Activated naive CD4-positive, alpha-beta T cell treated with anti-CD3 and anti-CD28 coated beads for 36 hours (primary cell): Measurements from ENCODE around the gene BRSK2. TPM values are rescaled to one million over a fixed set of nuclear protein-coding genes. Genes with fewer than 3 reads are reported as not detected.
"Not testable (repeated sequence)": the region's sequence is repeated elsewhere in the genome, so short reads cannot be mapped to it uniquely, and the experiment has no call there.

Source experiments
- CTCF ChIA-PET: fragments of 350-600 bp; sonication (Branson Sonifier 250); formaldehyde crosslinking; loops from one replicate; lab custom pipeline; 2021; ENCODE audit warnings: antibody characterized with exemption; lab: Charles Lee
- DNase-seq: peaks from one replicate; pipeline ENCODE4 v3.0.0-alpha.2; 2020
- H3K27ac Mint-ChIP-seq: one replicate; pipeline ENCODE4 v1.8.0; 2021; ENCODE audit warnings: mild to moderate bottlenecking, mixed read lengths
- H3K27me3 Mint-ChIP-seq: one replicate; pipeline ENCODE4 v1.8.0; 2021; ENCODE audit warnings: low read depth, mixed read lengths
- H3K36me3 Mint-ChIP-seq: one replicate; pipeline ENCODE4 v1.8.0; 2021; ENCODE audit warnings: low read depth, mixed read lengths
- H3K4me1 Mint-ChIP-seq: one replicate; pipeline ENCODE4 v1.8.0; 2021; ENCODE audit warnings: low read depth, mixed read lengths
- H3K4me3 Mint-ChIP-seq: one replicate; pipeline ENCODE4 v1.8.0; 2021; ENCODE audit warnings: mild to moderate bottlenecking, moderate library complexity, mixed read lengths
- H3K9me3 Mint-ChIP-seq: one replicate; pipeline ENCODE4 v1.8.0; 2021; ENCODE audit warnings: mixed read lengths
- intact Hi-C: fragments of 100-400 bp; cut with micrococcal nuclease; formaldehyde crosslinking; loops from one replicate; pipeline ENCODE4 v1.15.1; 2023
- total RNA-seq, 2 experiments: library from RNA; stranded (reverse); gene quantifications; one replicate each; pipeline ENCODE4 v1.2.3, GENCODE V29; 2021

Gene BRSK2
- total RNA-seq, 2 experiments from 2014 or later: 0.17 to 0.44 TPM

DNA sequence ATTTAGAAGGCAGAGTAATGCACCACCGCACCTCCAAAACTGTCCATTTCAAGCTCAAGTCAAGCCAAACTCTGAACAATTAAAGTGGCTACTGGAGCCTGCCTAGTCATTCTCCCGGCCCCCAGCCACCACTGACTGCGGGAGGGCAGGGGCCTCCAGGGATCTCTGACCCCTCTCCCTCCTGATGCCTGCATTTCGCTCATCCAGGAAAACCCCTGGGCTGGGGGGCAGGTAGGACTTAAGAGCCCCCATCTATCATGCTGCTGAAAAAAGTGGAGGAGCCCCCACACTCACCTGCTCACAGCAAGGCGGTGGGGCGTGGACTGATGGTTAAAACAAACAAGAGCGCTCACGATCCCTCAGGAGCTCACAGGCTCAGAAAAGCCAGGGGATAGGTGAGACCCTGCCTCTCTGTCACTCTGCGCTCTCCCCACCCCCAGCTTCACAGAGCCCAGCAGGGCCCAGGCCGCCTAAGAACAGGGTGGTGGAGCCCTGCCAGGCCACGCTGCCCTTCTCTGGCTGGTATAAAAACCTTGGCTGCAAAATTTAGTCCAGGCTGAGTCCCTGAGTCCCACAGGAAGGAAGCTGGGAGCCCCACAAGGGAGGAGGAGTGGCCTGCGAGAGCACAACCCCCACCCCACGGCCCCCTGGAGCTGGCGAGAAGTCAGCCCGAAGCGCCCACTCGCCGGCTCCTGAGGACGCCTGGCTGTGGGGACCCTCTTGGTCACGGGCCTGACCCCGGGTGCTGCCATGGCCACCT is 117.8 kb downstream of the BRSK2 start:
- Mint-ChIP-seq H3K4me3 (no peak overlapping the region), H3K36me3 (no peaks in the 10 kb centered on the region), H3K4me1 (peaks cover 27% of the 10 kb centered on the region), H3K27me3 (no peaks in the 10 kb centered on the region), H3K27ac (no peak overlapping the region), H3K9me3 (no peaks in the 10 kb centered on the region)
- intact Hi-C loops: no loop called here
- no peak for DNase-seq
- CTCF ChIA-PET: interaction anchor here (0.5 to 1.3 kb wide), 2 partner anchors 67 to 1370 kb away, joined by 3 read pairs; no protein-coding TSS in a partner anchor

DNA sequence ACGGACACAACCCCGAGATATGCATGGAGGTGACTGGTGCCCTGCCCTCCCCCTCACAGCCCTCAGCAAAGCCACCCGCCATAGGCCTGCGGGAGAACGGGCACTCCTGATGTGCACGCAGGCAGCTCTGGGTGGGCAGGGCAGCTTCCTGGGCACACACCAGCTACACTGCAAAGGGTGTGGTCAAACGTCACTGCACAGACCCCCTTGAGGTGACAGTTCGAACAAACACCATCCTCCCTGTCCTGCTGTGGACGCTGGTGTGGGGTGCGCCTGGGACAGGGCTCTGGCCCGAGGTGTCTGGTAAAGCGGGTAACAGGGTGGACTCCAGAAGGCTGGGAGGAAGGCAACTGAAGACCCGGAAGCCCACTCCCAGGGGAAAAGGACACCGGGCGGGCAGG is 118.8 kb downstream of the BRSK2 start:
- Mint-ChIP-seq H3K27me3 (no peaks in the 10 kb centered on the region), H3K9me3 (no peaks in the 10 kb centered on the region), H3K4me1 (peaks cover 31% of the 10 kb centered on the region), H3K27ac (no peak overlapping the region), H3K4me3 (no peak overlapping the region), H3K36me3 (no peaks in the 10 kb centered on the region)
- no peak for DNase-seq
- intact Hi-C loops: no loop called here
- CTCF ChIA-PET: interaction anchor here (1.3 kb wide), 1 partner anchor 66 kb away, joined by 3 read pairs; no protein-coding TSS in a partner anchor

DNA sequence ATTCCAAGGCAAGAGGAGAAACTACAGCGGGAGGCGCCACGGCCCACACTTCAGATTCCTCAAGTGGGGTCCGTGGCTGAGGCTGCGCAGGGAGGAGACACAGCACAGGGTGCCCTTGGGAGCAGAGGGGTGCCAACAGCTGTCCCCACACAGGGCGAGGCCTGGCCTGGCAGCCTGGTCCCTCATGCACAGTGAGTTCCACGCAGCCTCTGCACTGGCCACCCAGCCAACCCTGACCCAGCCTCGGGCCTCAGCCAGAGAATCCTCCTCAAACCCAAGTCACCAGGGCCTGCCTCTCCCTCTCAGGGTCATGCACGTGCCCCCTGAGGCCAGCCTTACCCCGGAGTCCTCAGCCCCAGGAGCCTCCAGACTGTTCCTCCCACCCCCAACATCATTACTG is 119.3 kb downstream of the BRSK2 start:
- H3K4me3 Mint-ChIP-seq: no peak overlapping the region
- no peak overlapping the region for H3K27ac Mint-ChIP-seq
- no peaks in the 10 kb centered on the region for H3K9me3 Mint-ChIP-seq
- H3K4me1 Mint-ChIP-seq: peaks cover 33% of the 10 kb centered on the region
- intact Hi-C loops: no loop called here
- CTCF ChIA-PET: interaction anchor here (1.3 kb wide), 1 partner anchor 66 kb away, joined by 3 read pairs; no protein-coding TSS in a partner anchor
- H3K36me3 Mint-ChIP-seq: no peaks in the 10 kb centered on the region
- no peak for DNase-seq
- no peaks in the 10 kb centered on the region for H3K27me3 Mint-ChIP-seq

DNA sequence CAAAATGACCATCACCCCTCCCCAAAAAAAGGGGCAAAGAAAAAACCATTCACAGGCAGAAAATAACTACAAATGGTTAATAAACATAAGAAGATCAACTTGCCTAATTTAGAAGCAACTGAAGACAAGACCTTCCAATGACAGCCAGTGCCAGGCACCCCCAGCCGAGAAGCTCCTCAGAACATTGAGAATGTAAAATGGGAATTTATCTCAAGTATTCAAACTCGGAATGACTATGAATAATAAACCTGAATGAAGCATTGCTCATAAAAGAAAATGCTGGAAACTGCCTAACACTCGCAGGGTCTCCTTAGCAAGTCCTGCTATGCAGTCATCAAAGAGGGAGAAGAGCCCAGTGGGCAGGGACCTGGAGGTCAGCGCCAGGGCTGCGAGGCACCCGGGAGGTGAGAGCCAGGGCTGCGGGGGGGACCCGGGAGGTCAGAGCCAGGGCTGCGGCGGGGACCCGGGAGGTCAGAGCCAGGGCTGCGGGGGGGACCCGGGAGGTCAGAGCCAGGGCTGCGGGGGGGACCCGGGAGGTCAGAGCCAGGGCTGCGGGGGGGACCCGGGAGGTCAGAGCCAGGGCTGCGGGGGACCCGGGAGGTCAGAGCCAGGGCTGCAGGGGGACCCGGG is 120.0 kb downstream of the BRSK2 start:
- Mint-ChIP-seq H3K36me3 (no peaks in the 10 kb centered on the region), H3K27ac (no peak overlapping the region), H3K27me3 (no peaks in the 10 kb centered on the region), H3K4me1 (peaks cover 38% of the 10 kb centered on the region), H3K9me3 (no peaks in the 10 kb centered on the region), H3K4me3 (no peak overlapping the region)
- no peak for DNase-seq
- CTCF ChIA-PET: no interaction called here
- intact Hi-C loops: loop anchor here (10.0 kb wide), 2 partner anchors 205 to 395 kb away; partner anchors contain the start of gene TOLLIP

DNA sequence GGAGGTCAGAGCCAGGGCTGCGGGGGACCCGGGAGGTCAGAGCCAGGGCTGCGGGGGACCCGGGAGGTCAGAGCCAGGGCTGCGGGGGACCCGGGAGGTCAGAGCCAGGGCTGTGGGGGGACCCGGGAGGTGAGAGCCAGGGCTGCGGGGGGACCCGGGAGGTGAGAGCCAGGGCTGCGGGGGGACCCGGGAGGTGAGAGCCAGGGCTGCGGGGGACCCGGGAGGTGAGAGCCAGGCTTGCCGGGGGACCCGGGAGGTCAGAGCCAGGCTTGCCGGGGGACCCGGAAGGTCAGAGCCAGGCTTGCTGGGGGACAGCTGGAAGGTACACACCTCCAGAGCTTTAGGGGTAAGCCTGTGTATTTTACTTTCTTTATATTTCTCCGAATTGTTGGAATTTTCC is 120.6 kb downstream of the BRSK2 start:
- CTCF ChIA-PET, H3K9me3 Mint-ChIP-seq, DNase-seq, H3K27ac Mint-ChIP-seq, H3K4me3 Mint-ChIP-seq, H3K27me3 Mint-ChIP-seq, H3K36me3 Mint-ChIP-seq: not testable (repeated sequence)
- intact Hi-C loops: loop anchor here (10.0 kb wide), 2 partner anchors 206 to 396 kb away; partner anchors contain the start of gene TOLLIP
- H3K4me1 Mint-ChIP-seq: peaks cover 43% of the 10 kb centered on the region

DNA sequence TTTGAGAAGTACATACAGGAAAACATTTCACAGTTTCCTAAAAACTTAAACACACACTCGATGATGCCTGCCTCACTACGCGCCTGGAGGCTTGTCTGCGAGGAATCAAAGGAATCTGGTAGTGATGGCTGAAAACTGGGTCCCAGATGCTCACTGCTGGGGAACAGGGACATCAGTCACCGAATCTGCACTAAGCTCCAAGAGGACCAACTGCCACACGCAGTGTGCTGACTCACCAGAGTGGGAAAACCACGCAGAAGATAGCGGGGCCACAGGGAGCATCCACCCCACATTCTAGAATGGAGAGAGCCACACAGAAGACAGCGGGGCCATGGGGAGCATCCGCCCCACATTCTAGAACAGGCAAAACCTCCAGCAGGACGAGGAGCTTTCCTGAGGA is 121.2 kb downstream of the BRSK2 start:
- CTCF ChIA-PET: interaction anchor here (0.6 kb wide), 1 partner anchor 85 kb away, joined by 3 read pairs; no protein-coding TSS in a partner anchor
- no peaks in the 10 kb centered on the region for H3K36me3 Mint-ChIP-seq
- no peaks in the 10 kb centered on the region for H3K9me3 Mint-ChIP-seq
- H3K4me1 Mint-ChIP-seq: peaks cover 48% of the 10 kb centered on the region
- DNase-seq: no peak
- no peak overlapping the region for H3K4me3 Mint-ChIP-seq
- H3K27me3 Mint-ChIP-seq: no peaks in the 10 kb centered on the region
- no peak overlapping the region for H3K27ac Mint-ChIP-seq
- intact Hi-C loops: loop anchor here (10.0 kb wide), 2 partner anchors 206 to 396 kb away; partner anchors contain the start of gene TOLLIP

DNA sequence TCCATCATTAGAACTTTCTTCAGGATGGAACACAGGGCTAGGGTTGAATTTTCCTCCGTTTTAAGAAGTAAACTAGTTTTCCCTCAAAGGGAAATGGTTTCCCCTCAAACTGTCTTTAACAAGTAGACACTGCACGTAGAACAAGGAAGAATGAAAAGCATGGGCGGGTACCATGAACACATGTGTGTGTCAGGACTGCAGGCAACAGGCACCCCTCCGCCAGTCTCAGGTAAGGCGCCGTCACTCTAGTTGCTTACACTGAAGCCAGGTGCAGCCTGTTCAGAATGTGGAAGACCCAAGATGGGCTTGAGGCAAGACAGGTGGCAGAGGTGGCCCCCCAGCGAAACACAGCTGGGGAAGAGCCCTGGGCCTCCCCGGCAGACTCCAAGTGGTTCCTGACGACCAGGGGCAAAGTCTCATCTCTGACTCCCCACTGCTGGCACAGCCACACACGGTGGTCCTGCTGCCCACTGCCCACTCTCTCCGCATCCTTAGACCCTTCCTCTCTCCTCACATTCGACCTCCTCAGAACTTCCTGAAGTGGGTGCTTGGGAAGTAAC is 122.3 kb downstream of the BRSK2 start:
- Mint-ChIP-seq H3K27me3 (no peaks in the 10 kb centered on the region), H3K36me3 (no peaks in the 10 kb centered on the region), H3K4me3 (no peak overlapping the region), H3K9me3 (no peaks in the 10 kb centered on the region), H3K4me1 (peaks cover 59% of the 10 kb centered on the region), H3K27ac (no peak overlapping the region)
- intact Hi-C loops: loop anchor here (10.0 kb wide), 2 partner anchors 207 to 397 kb away; partner anchors contain the start of gene TOLLIP
- DNase-seq: no peak
- CTCF ChIA-PET: interaction anchor here (0.8 kb wide), 1 partner anchor 63 kb away, joined by 3 read pairs; no protein-coding TSS in a partner anchor

Other genes with a start within 250 kb of the BRSK2 start
- gene MUC5AC, start 232.0 kb upstream of the BRSK2 start, total RNA-seq: not detected
- not detected for gene MUC5B, start 166.9 kb upstream of the BRSK2 start, total RNA-seq
- 10 to 100 TPM; 19.9 to 21.7 TPM for gene TOLLIP, start 80.3 kb upstream of the BRSK2 start, total RNA-seq
- 10 to 100 TPM; 12.4 to 14.1 TPM for gene MOB2, start 96.8 kb downstream of the BRSK2 start, total RNA-seq
- 1 to 10 TPM; 2.9 to 3.0 TPM for gene DUSP8, start 182.3 kb downstream of the BRSK2 start, total RNA-seq
- not detected for gene KRTAP5-1, start 195.3 kb downstream of the BRSK2 start, total RNA-seq
- not detected for gene KRTAP5-2, start 208.4 kb downstream of the BRSK2 start, total RNA-seq
- not detected for gene KRTAP5-3, start 218.5 kb downstream of the BRSK2 start, total RNA-seq
- gene KRTAP5-4, start 232.2 kb downstream of the BRSK2 start, total RNA-seq: not detected
- gene KRTAP5-5, start 239.8 kb downstream of the BRSK2 start, total RNA-seq: not detected